T-cell (primary cell): ENCODE data around the gene CFAP46. TPM values are rescaled to one million over a fixed set of nuclear protein-coding genes. Genes with fewer than 3 reads are reported as not detected.

Experiments used
- ATAC-seq, 4 experiments: fragments of 200-7000 bp in 3 of 4; fragments of 150-1000 bp in 1 of 4; cut with Tn5 transposase; replicated peaks in 1 of 4; 1 replicate in 3 of 4; 2 replicates in 1 of 4; pipeline ENCODE4 v1.10.0; 2021; ENCODE audit warnings: moderate library complexity in 3 of 4, mild to moderate bottlenecking in 2 of 4, moderate number of reproducible peaks in 1 of 4
- CTCF ChIA-PET, 2 donors: fragments of 300-600 bp; sonication (Branson Sonifier 250); formaldehyde crosslinking; loops; one replicate each; lab custom pipeline; 2022; ENCODE audit warnings: antibody characterized with exemption in 2 of 2; lab: Charles Lee
- POLR2A ChIA-PET, 2 donors: fragments of 300-600 bp; sonication (Branson Sonifier 250); formaldehyde crosslinking; loops; one replicate each; lab custom pipeline; 2022; ENCODE audit warnings: antibody characterized with exemption in 2 of 2; lab: Charles Lee
- DNase-seq, 35 experiments: peaks; one replicate each; pipeline versions ENCODE4 v3.0.0 to v3.0.0-alpha.2; 2013 to 2023
- H3K27ac ChIP-seq: one replicate; pipeline ENCODE4 v1.5.1; 2013; ENCODE audit warnings: low read length
- H3K27me3 ChIP-seq, 2 experiments: replicated peaks in 1 of 2; 1 replicate in 1 of 2; 2 replicates in 1 of 2; pipeline versions ENCODE4 v1.6.1 to v1.7.0; 2013; ENCODE audit warnings: low read length in 1 of 2, mixed read lengths in 1 of 2; ENCODE audit not compliant: control insufficient read depth in 2 of 2, insufficient read depth in 2 of 2; ENCODE audit errors: extremely low read depth in 1 of 2
- H3K36me3 ChIP-seq, 2 donors: 1 replicate in 1 of 2; 2 replicates in 1 of 2; pipeline versions ENCODE4 v1.6.1 to v1.7.0; 2013; ENCODE audit warnings: low read length in 1 of 2; ENCODE audit not compliant: control insufficient read depth in 2 of 2, insufficient read depth in 1 of 2; ENCODE audit errors: extremely low read depth in 1 of 2
- H3K4me1 ChIP-seq, 2 experiments: 1 replicate in 1 of 2; 2 replicates in 1 of 2; pipeline versions ENCODE4 v1.6.1 to v1.7.0; 2013; ENCODE audit warnings: low read length in 2 of 2, mixed read lengths in 1 of 2; ENCODE audit not compliant: insufficient read depth in 2 of 2, control insufficient read depth in 1 of 2; ENCODE audit errors: extremely low read depth in 1 of 2
- H3K4me3 ChIP-seq, 2 donors: 1 replicate in 1 of 2; 2 replicates in 1 of 2; pipeline versions ENCODE4 v1.5.1 to v1.7.0; 2013; ENCODE audit warnings: mild to moderate bottlenecking in 2 of 2, low read length in 1 of 2, moderate library complexity in 1 of 2; ENCODE audit not compliant: control insufficient read depth in 1 of 2; ENCODE audit errors: extremely low read depth in 1 of 2
- H3K9me3 ChIP-seq: 2 replicates; pipeline ENCODE4 v1.7.0; 2013
- H3K27ac Mint-ChIP-seq, 2 donors: one replicate each; pipeline ENCODE4 v1.8.0; 2020 to 2021; ENCODE audit warnings: mild to moderate bottlenecking in 2 of 2, mixed read lengths in 2 of 2
- H3K27me3 Mint-ChIP-seq, 2 donors: one replicate each; pipeline ENCODE4 v1.8.0; 2021 to 2022; ENCODE audit warnings: mixed read lengths in 2 of 2
- H3K36me3 Mint-ChIP-seq: one replicate; pipeline ENCODE4 v1.8.0; 2021; ENCODE audit warnings: mixed read lengths
- H3K4me1 Mint-ChIP-seq, 3 donors: one replicate each; pipeline ENCODE4 v1.8.0; 2020 to 2022; ENCODE audit warnings: mixed read lengths in 3 of 3, mild to moderate bottlenecking in 1 of 3
- H3K4me3 Mint-ChIP-seq, 3 donors: one replicate each; pipeline ENCODE4 v1.8.0; 2020 to 2022; ENCODE audit warnings: mild to moderate bottlenecking in 3 of 3, mixed read lengths in 3 of 3, moderate library complexity in 3 of 3
- H3K9me3 Mint-ChIP-seq, 3 donors: one replicate each; pipeline ENCODE4 v1.8.0; 2020 to 2022; ENCODE audit warnings: mixed read lengths in 3 of 3
- WGBS: methylation state at CpG from one replicate; pipeline ENCODE4 v1.1.5; 2013; ENCODE audit warnings: missing lambda C conversion rate; ENCODE audit not compliant: insufficient coverage; 5-methylcytosine and 5-hydroxymethylcytosine counted together
- total RNA-seq, 35 experiments: library from RNA in 6 of 35; stranded (reverse) in 6 of 35; fragments of 120-200 nt in 1 of 35; gene quantifications; one replicate each; pipeline versions ENCODE4 v1.2.1 to v1.2.4 and lab custom pipeline; 2013 to 2026

The CFAP46 gene
- total RNA-seq, 5 donors from 2014 or later (not counting 1 experiment from before 2014, with no cell fraction given), result not detected

DNA sequence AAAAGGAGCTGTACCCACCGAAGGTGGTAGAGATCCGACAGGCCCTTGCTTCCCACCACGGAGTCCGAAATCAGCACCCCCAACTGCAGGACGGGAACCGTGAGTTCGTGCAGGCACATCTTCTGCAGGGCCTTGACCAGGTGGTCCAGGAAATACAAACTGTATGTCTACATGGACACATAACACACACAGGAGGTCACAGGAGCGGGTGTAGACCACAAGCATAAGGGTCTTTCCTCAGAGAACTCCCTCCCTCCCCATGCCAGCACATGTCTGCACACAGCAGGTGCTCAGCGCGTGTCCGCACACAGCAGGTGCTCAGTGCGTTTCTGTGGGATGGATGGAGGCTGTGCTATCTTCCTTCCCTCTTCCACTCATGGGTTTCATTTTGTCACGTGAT lies 69.7 kb downstream of the CFAP46 start:
- Mint-ChIP-seq H3K4me3 (no peak overlapping the region), H3K4me1 (no peaks in the 10 kb centered on the region), H3K36me3 (no peaks in the 10 kb centered on the region), H3K27ac (no peak overlapping the region), H3K9me3 (peaks cover 0 to 4% (median 0%) of the 10 kb centered on the region in 3 donors), H3K27me3 (peaks cover 28 to 29% of the 10 kb centered on the region in 2 donors)
- H3K4me1 ChIP-seq, result no peaks in the 10 kb centered on the region
- POLR2A ChIA-PET, result no interaction called here
- no peaks in the 10 kb centered on the region for H3K36me3 ChIP-seq
- peaks cover 0 to 34% of the 10 kb centered on the region in 2 experiments for H3K27me3 ChIP-seq
- H3K27ac ChIP-seq, result no peak overlapping the region
- no peak overlapping the region for H3K4me3 ChIP-seq
- DNase-seq (no peak), ATAC-seq (no peak)
- H3K9me3 ChIP-seq, result no peaks in the 10 kb centered on the region
- 95% methylated on average over 7 of the region's 13 CpGs for WGBS
- CTCF ChIA-PET, result no interaction called here

DNA sequence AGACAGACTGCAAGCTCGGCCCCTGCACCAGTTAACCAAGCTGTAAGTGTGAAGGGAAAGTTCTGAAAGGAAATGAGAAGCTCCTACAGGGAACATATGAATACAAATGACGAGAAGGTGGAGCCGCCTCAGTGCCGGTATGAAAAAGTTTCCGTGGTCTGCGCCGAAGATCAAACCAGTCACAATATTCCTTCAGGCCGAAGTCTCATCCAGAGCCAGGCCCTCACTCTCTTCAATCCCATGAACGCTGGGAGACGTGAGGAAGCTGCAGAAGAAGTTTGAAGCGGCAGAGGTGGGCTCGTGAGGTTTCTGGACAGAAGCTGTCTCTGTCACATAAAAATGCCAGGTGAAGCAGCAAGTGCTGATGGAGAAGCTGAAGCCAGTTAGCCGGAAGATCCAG lies 71.9 kb downstream of the CFAP46 start:
- POLR2A ChIA-PET, result no interaction called here

DNA sequence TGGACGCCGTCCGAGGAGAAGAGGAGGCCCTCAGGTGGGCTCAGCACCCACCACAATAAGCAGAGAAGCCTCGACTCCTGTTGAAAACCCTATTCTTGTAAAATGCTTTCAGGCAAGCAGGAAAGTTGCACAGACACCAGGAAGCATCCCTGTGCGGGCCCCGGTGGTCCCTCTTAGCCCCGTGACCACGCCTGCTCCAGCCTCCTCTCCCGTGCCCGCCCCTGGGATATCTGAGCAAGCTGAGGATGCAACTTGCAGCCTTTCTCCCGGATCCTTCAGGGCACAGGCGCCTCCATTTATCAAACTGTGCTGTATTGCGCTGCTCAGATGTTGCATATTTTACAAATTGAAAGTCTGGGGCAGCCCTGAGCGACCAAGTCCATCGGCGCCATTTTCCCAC lies 72.7 kb downstream of the CFAP46 start:
- H3K4me1 ChIP-seq, result no peaks in the 10 kb centered on the region
- H3K4me3 ChIP-seq, result no peak overlapping the region
- CTCF ChIA-PET, result no interaction called here
- ATAC-seq, result no peak
- H3K27ac ChIP-seq, result no peak overlapping the region
- H3K27me3 ChIP-seq, result peaks cover 0 to 26% of the 10 kb centered on the region in 2 experiments
- Mint-ChIP-seq H3K36me3 (no peaks in the 10 kb centered on the region), H3K4me3 (no peak overlapping the region), H3K4me1 (peaks cover 0 to 3% (median 3%) of the 10 kb centered on the region in 3 donors), H3K9me3 (no peaks in the 10 kb centered on the region), H3K27ac (no peak overlapping the region), H3K27me3 (peaks cover 16 to 19% of the 10 kb centered on the region in 2 donors)
- POLR2A ChIA-PET, result no interaction called here
- 91% methylated on average over 16 of the region's 16 CpGs for WGBS
- no peak for DNase-seq
- no peaks in the 10 kb centered on the region for H3K9me3 ChIP-seq
- H3K36me3 ChIP-seq, result no peaks in the 10 kb centered on the region

More for the DNA sequence above, 71.9 kb downstream of the CFAP46 start:
- 91% methylated on average over 12 of the region's 13 CpGs for WGBS
- no peak overlapping the region for H3K4me3 Mint-ChIP-seq
- Histone ChIP-seq H3K4me3 (no peak overlapping the region), H3K36me3 (no peaks in the 10 kb centered on the region), H3K27me3 (peaks cover 0 to 25% of the 10 kb centered on the region in 2 experiments), H3K9me3 (no peaks in the 10 kb centered on the region), H3K27ac (no peak overlapping the region), H3K4me1 (no peaks in the 10 kb centered on the region)
- H3K27ac Mint-ChIP-seq, result no peak overlapping the region
- no peaks in the 10 kb centered on the region for H3K4me1 Mint-ChIP-seq
- no peaks in the 10 kb centered on the region for H3K36me3 Mint-ChIP-seq
- ATAC-seq (no peak), DNase-seq (no peak)
- H3K9me3 Mint-ChIP-seq, result peaks cover 0 to 4% (median 0%) of the 10 kb centered on the region in 3 donors
- CTCF ChIA-PET, result no interaction called here
- peaks cover 18 to 20% of the 10 kb centered on the region in 2 donors for H3K27me3 Mint-ChIP-seq

DNA sequence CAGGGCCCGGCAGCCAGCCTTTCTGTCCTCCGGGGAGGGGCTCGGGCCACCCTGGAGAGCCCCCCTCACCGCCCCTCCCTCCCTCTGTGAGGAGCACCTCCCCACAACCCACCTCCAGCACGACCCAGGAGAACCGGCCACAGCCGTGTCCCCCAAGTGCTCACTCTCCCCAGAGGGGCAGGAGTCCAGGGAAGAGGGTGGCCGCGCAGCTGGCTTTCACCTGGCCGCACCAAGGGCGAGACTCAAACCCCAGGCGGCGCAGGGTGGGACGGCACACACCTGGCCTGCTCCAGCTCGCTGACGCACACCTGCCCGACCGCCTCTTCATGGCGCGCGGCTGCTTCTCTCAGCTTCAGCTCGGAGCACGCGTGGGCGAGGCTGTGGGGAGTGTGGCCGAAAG lies 73.4 kb downstream of the CFAP46 start:
- no peaks in the 10 kb centered on the region for H3K4me1 ChIP-seq
- no peak overlapping the region for H3K4me3 ChIP-seq
- DNase-seq (peak in 1 of 35 experiments; percentile 20), ATAC-seq (no peak)
- no peaks in the 10 kb centered on the region for H3K36me3 ChIP-seq
- CTCF ChIA-PET, result no interaction called here
- no peaks in the 10 kb centered on the region for H3K9me3 ChIP-seq
- WGBS, result 89% methylated on average over 23 of the region's 26 CpGs
- Mint-ChIP-seq H3K27me3 (peaks cover 19 to 20% of the 10 kb centered on the region in 2 donors), H3K4me1 (peaks cover 0 to 9% (median 4%) of the 10 kb centered on the region in 3 donors), H3K4me3 (no peak overlapping the region), H3K36me3 (no peaks in the 10 kb centered on the region), H3K27ac (no peak overlapping the region), H3K9me3 (no peaks in the 10 kb centered on the region)
- H3K27ac ChIP-seq, result no peak overlapping the region
- POLR2A ChIA-PET, result no interaction called here
- H3K27me3 ChIP-seq, result peaks cover 0 to 31% of the 10 kb centered on the region in 2 experiments

DNA sequence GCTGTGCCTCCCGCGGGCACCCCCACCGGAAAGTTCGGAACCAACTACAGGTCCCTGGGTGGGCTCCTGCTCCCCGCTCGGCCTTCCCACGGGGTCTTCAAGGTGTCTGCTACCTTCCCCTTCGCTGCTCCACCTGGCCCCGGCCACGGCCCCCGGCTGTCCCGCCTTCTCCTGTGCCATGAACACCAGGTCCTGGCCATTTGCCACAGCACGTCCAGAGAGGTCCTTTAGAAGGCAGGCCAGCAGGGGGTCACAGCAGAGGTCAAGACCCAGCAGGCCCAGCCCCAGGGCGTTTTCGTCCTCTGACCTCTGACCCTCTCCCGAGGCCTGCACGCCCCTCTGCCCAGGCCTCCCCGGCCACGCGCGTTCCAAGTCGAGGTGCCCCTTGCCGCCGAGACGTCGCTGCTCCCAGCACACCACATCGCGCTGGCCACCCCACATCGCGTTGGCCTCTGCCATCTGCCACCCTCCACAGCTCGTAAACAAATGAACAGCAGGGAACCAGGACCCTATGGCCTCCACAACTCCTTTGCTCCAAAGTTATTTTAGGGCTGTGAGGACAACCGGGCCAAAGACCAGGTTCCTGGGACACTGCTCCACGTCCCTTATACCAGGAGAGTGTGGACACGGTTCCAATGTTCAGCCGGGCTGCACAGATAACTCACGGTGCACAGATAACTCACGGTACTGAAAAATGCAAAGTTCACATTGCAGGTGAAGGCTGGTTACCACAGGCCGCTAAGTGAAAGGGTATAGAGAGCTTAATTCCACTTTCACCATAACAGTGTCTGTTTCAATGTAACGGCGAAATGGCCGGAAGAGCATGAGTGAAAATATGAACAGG lies 74.3 kb downstream of the CFAP46 start:
- peak in 1 of 35 experiments; percentile 16 for DNase-seq

DNA sequence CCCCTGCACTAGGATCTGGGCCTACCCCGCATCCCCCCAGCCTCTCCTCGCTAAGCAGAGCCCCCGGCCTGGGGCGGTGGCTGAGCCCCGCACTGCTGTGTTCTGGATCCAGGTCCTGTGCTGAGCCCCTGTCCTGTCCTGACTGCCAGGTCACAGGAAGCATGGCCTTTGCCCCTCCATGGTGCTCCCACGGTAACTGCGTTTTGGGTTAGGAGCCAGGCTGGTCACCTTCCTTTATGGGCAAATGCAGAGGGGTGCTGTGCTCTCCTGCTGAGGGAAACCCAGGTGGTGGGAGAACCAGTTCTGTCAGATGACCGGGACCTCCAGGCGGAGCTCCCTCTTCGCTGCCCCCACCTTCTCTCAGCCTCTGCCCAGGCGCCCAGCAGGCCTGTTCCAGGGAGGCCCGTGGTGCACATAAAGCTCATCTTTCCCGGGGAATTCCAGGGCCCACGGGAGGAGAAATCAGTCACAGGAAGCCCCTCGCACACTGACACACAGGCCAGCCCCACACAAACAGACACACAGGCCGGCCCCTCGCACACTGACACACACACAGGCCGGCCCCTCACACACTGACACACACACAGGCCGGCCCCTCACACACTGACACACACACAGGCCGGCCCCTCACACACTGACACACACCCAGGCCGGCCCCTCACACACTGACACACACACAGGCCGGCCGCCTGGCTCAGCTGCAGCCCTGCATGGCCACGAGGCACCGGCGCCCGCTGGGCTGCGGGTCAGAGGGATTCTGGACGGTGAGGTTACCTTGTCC lies 75.6 kb downstream of the CFAP46 start:
- H3K27me3 Mint-ChIP-seq, result peaks cover 22 to 26% of the 10 kb centered on the region in 2 donors

More for the DNA sequence above, 74.3 kb downstream of the CFAP46 start:
- Histone ChIP-seq H3K9me3 (no peaks in the 10 kb centered on the region), H3K4me3 (no peak overlapping the region), H3K27me3 (peaks cover 0 to 36% of the 10 kb centered on the region in 2 experiments), H3K4me1 (peaks cover 0 to 2% of the 10 kb centered on the region in 2 experiments), H3K36me3 (no peaks in the 10 kb centered on the region), H3K27ac (no peak overlapping the region)
- Mint-ChIP-seq H3K36me3 (no peaks in the 10 kb centered on the region), H3K9me3 (no peaks in the 10 kb centered on the region), H3K27me3 (peaks cover 24% of the 10 kb centered on the region in 2 donors), H3K4me3 (no peak overlapping the region), H3K27ac (no peak overlapping the region), H3K4me1 (peaks cover 5 to 19% (median 9%) of the 10 kb centered on the region in 3 donors)
- ChIA-PET POLR2A (no interaction called here), CTCF (no interaction called here)
- no peak for ATAC-seq
- 91% methylated on average over 32 of the region's 41 CpGs for WGBS

More for the DNA sequence above, 75.6 kb downstream of the CFAP46 start:
- Mint-ChIP-seq H3K4me3 (no peak overlapping the region), H3K9me3 (no peaks in the 10 kb centered on the region), H3K27ac (no peak overlapping the region), H3K36me3 (no peaks in the 10 kb centered on the region), H3K4me1 (peaks cover 8 to 23% (median 12%) of the 10 kb centered on the region in 3 donors)
- WGBS, result 93% methylated on average over 24 of the region's 29 CpGs
- ChIA-PET POLR2A (no interaction called here), CTCF (no interaction called here)
- no peak for ATAC-seq
- Histone ChIP-seq H3K36me3 (no peaks in the 10 kb centered on the region), H3K9me3 (no peaks in the 10 kb centered on the region), H3K4me3 (no peak overlapping the region), H3K27me3 (peaks cover 0 to 39% of the 10 kb centered on the region in 2 experiments), H3K4me1 (peaks cover 3 to 9% of the 10 kb centered on the region in 2 experiments), H3K27ac (no peak overlapping the region)
- DNase-seq, result peak in 1 of 35 experiments; percentile 22
